Vagina (tissue), 2 donors: Measurements from ENCODE around the gene TRPM4. TPM values are rescaled to one million over a fixed set of nuclear protein-coding genes. Genes with fewer than 3 reads are reported as not detected.

Source experiments
- DNase-seq, 2 donors: peaks; one replicate each; pipeline ENCODE4 v3.0.0-alpha.2; 2017; ENCODE audit errors: extremely low spot score in 2 of 2
- H3K27ac ChIP-seq: fragments of 200-600 bp; sonication (generic); one replicate; pipeline ENCODE4 v1.5.1; 2019
- H3K27me3 ChIP-seq: fragments of 200-600 bp; sonication (generic); one replicate; pipeline ENCODE4 v1.5.1; 2019
- H3K36me3 ChIP-seq, 2 donors: fragments of 200-600 bp; sonication (generic); one replicate each; pipeline ENCODE4 v1.5.1; 2017 to 2019
- H3K4me1 ChIP-seq: fragments of 200-600 bp; sonication (generic); one replicate; pipeline ENCODE4 v1.5.1; 2019
- H3K4me3 ChIP-seq, 2 donors: fragments of 200-600 bp; sonication (generic); 1 replicate in 1 of 2; 2 replicates in 1 of 2; pipeline ENCODE4 v1.5.1; 2016 to 2019
- H3K9me3 ChIP-seq: fragments of 200-600 bp; sonication (generic); one replicate; pipeline ENCODE4 v1.5.1; 2019
- POLR2A ChIP-seq, 2 donors: fragments of 450-650 bp; IDR thresholded peaks; one replicate each; pipeline ENCODE4 v1.6.1; 2017; ENCODE audit warnings: antibody characterized with exemption in 2 of 2, mild to moderate bottlenecking in 2 of 2, moderate library complexity in 2 of 2
- POLR2AphosphoS5 ChIP-seq, 2 donors: sonication (generic); formaldehyde crosslinking; IDR thresholded peaks; one replicate each; pipeline ENCODE4 v1.9.0; 2017; ENCODE audit warnings: antibody characterized with exemption in 2 of 2, mild to moderate bottlenecking in 2 of 2, low read depth in 1 of 2; ENCODE audit not compliant: insufficient read depth in 1 of 2
- intact Hi-C: fragments of 100-400 bp; cut with DNase I; formaldehyde crosslinking; loops from one replicate; pipeline ENCODE4 v1.15.1; 2023
- total RNA-seq: library from RNA; depleted of rRNA; stranded (reverse); fragments of >200 nt; gene quantifications from one replicate; pipeline ENCODE4 v1.2.3, GENCODE V29; 2016
- TF ChIP-seq, protein P1 (sequence below), 3 experiments: fragments of 450-650 bp in 2 of 3; fragments of 200-600 bp in 1 of 3; sonication (generic) in 1 of 3; IDR thresholded peaks; one replicate each; pipeline ENCODE4 v1.5.1; 2017 to 2019; ENCODE audit warnings: antibody characterized with exemption in 3 of 3, mild to moderate bottlenecking in 2 of 3, moderate library complexity in 2 of 3

Gene TRPM4
- total RNA-seq, 1 donor from 2014 or later: 22.8 TPM

DNA sequence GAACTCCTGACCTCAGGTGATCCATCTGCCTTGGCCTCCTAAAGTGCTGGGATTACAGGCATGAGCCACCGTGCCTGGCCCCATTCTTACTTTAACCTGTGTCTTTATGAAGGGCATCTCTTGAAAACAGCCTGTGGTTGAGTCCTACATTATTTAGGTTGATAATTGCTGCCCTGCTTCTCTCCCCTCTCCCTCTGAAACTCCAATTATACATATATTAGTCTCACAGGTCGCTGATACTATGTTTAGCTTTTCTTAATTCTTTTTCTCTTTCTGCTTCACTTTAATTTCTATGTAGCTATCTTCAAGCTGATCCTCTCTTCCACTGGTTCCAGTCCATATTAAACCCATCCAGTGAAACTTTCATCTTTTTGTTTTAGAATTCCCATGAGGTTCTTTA, 92.3 kb downstream of the TRPM4 start:
- Histone ChIP-seq H3K27ac (no peak overlapping the region), H3K27me3 (no peaks in the 10 kb centered on the region), H3K9me3 (no peaks in the 10 kb centered on the region), H3K4me1 (no peaks in the 10 kb centered on the region), H3K4me3 (no peak overlapping the region), H3K36me3 (no peaks in the 10 kb centered on the region)
- DNase-seq: no peak
- TF ChIP-seq POLR2A (IDR thresholded peaks at IDR 0.05): no peak
- no peak for TF ChIP-seq POLR2AphosphoS5 (IDR thresholded peaks at IDR 0.05; ENCODE audit: insufficient read depth in 1 of 2, low read depth in 1 of 2)
- TF ChIP-seq, protein P1, sequence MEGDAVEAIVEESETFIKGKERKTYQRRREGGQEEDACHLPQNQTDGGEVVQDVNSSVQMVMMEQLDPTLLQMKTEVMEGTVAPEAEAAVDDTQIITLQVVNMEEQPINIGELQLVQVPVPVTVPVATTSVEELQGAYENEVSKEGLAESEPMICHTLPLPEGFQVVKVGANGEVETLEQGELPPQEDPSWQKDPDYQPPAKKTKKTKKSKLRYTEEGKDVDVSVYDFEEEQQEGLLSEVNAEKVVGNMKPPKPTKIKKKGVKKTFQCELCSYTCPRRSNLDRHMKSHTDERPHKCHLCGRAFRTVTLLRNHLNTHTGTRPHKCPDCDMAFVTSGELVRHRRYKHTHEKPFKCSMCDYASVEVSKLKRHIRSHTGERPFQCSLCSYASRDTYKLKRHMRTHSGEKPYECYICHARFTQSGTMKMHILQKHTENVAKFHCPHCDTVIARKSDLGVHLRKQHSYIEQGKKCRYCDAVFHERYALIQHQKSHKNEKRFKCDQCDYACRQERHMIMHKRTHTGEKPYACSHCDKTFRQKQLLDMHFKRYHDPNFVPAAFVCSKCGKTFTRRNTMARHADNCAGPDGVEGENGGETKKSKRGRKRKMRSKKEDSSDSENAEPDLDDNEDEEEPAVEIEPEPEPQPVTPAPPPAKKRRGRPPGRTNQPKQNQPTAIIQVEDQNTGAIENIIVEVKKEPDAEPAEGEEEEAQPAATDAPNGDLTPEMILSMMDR (IDR thresholded peaks at IDR 0.05): no peak
- intact Hi-C loops: no loop called here

- Histone ChIP-seq H3K36me3 (no peaks in the 10 kb centered on the region), H3K27me3 (no peaks in the 10 kb centered on the region), H3K4me1 (no peaks in the 10 kb centered on the region), H3K4me3 (no peak overlapping the region), H3K9me3 (peaks cover 13% of the 10 kb centered on the region), H3K27ac (no peak overlapping the region)
- TF ChIP-seq POLR2A (IDR thresholded peaks at IDR 0.05) (no peak), POLR2AphosphoS5 (IDR thresholded peaks at IDR 0.05; ENCODE audit: insufficient read depth in 1 of 2, low read depth in 1 of 2) (no peak)
- TF ChIP-seq, protein P1 (IDR thresholded peaks at IDR 0.05): no peak
- intact Hi-C loops: no loop called here
- no peak for DNase-seq
These were observed 98.1 kb downstream of the TRPM4 start for GRCh38 chr19:49255674-49256073.

DNA sequence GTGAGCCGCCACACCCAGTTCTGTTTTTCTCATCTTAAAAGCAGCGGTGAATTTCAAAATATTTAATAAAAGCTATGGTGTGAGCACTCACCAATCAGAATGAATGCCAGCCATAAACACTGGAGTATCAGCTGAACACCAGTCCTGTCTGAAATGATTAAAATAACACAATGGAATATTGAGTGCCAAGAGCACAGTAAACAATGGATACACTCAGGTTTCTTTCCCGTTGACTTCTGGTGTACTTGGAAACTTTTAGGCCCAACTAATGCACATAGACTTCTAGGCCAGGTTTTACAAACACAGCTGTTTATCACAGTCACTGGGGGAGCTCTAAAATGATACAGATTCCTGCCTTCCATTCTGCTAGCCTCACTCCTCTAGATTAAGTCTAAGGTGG, 99.1 kb downstream of the TRPM4 start:
- no peak for DNase-seq
- H3K27ac ChIP-seq: no peak overlapping the region

More for the DNA sequence above, 99.1 kb downstream of the TRPM4 start:
- H3K36me3 ChIP-seq: no peaks in the 10 kb centered on the region
- no peaks in the 10 kb centered on the region for H3K4me1 ChIP-seq
- intact Hi-C loops: no loop called here
- H3K4me3 ChIP-seq: no peak overlapping the region
- TF ChIP-seq POLR2AphosphoS5 (IDR thresholded peaks at IDR 0.05; ENCODE audit: insufficient read depth in 1 of 2, low read depth in 1 of 2) (no peak), POLR2A (IDR thresholded peaks at IDR 0.05) (no peak)
- TF ChIP-seq, protein P1 (IDR thresholded peaks at IDR 0.05): no peak
- H3K27me3 ChIP-seq: no peaks in the 10 kb centered on the region
- H3K9me3 ChIP-seq: peaks cover 13% of the 10 kb centered on the region

Other genes with a start within 250 kb of the TRPM4 start
- not detected for gene DHDH, start 224.1 kb upstream of the TRPM4 start, total RNA-seq
- 52.3 TPM for gene BAX, start 202.9 kb upstream of the TRPM4 start, total RNA-seq
- 4,380 TPM for gene FTL, start 192.5 kb upstream of the TRPM4 start, total RNA-seq
- gene GYS1, start 164.5 kb upstream of the TRPM4 start, total RNA-seq: 32.2 TPM
- 100 TPM for gene RUVBL2, start 163.9 kb upstream of the TRPM4 start, total RNA-seq
- gene LHB, start 140.7 kb upstream of the TRPM4 start, total RNA-seq: not detected
- not detected for gene CGB3, start 133.5 kb upstream of the TRPM4 start, total RNA-seq
- not detected for gene CGB2, start 125.9 kb upstream of the TRPM4 start, total RNA-seq
- gene CGB1, start 120.9 kb upstream of the TRPM4 start, total RNA-seq: not detected
- gene CGB5, start 113.9 kb upstream of the TRPM4 start, total RNA-seq: not detected
- not detected for gene CGB8, start 108.7 kb upstream of the TRPM4 start, total RNA-seq
- 0.98 TPM for gene CGB7, start 100.0 kb upstream of the TRPM4 start, total RNA-seq
- gene NTF4, start 93.0 kb upstream of the TRPM4 start, total RNA-seq: 6.1 TPM
- not detected for gene KCNA7, start 85.1 kb upstream of the TRPM4 start, total RNA-seq
- 380 TPM for gene SNRNP70, start 72.3 kb upstream of the TRPM4 start, total RNA-seq
- 23.8 TPM for gene LIN7B, start 43.4 kb upstream of the TRPM4 start, total RNA-seq
- gene C19orf73, start 38.6 kb upstream of the TRPM4 start, total RNA-seq: not detected
- 4.7 TPM for gene PPFIA3, start 38.2 kb upstream of the TRPM4 start, total RNA-seq
- 0.25 TPM for gene HRC, start 2.4 kb upstream of the TRPM4 start, total RNA-seq
- gene SLC6A16, start 167.4 kb downstream of the TRPM4 start, total RNA-seq: 2.5 TPM
- 22.1 TPM for gene CD37, start 177.6 kb downstream of the TRPM4 start, total RNA-seq
- gene TEAD2, start 204.6 kb downstream of the TRPM4 start, total RNA-seq: 20.4 TPM
- gene DKKL1, start 206.1 kb downstream of the TRPM4 start, total RNA-seq: not detected
- not detected for gene KASH5, start 230.5 kb downstream of the TRPM4 start, total RNA-seq